Measurements from ENCODE around the gene TPSAB1.
"Not testable (repeated sequence)": the region's sequence is repeated elsewhere in the genome, so short reads cannot be mapped to it uniquely, and the experiment has no call there.

The TPSAB1 gene
- total RNA-seq = 0 to 0.22 (median 0) reads per million in 17 experiments

DNA sequence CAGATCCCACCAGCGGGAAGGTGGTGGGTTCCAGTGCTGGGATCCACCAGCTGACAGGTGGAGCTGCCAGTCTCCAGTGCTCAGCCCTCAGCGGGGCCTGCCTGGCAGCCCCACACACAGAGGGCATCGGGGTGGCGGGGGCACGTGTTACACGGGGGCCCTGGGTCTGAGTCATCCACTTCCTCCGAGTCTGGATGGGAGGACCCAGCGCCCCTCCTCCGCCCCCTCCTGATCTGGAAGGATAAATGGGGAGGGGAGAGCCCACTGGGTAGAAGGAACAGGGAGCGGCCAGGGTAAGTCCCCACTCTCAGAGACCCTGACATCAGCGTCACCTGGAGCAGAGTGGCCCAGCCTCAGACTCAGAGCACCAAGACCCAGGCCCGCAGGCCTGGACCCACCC lies at the start of gene TPSAB1:
Gene TPSAB1, plus strand, starts transcription at position 270 of the 400 bp plus-strand sequence. CDS start 234 bp downstream, outside the sequence.
- DNase-seq = not testable (repeated sequence)

DNA sequence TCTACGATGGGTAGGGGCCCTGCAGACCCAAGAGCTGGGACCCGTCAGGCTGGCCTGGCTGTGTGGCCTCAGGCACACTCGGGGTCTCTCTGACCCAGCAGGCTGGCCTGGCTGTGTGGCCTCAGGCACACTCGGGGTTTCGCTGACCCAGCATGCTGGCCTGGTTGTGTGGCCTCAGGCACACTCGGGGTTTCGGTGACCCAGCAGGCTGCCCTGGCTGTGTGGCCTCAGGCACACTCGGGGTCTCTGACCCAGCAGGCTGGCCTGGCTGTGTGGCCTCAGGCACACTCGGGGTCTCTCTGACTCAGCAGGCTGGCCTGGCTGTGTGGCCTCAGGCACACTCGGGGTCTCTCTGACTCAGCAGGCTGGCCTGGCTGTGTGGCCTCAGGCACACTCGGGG lies 49.7 kb upstream of the TPSAB1 start:
- DNase-seq = not testable (repeated sequence)

DNA sequence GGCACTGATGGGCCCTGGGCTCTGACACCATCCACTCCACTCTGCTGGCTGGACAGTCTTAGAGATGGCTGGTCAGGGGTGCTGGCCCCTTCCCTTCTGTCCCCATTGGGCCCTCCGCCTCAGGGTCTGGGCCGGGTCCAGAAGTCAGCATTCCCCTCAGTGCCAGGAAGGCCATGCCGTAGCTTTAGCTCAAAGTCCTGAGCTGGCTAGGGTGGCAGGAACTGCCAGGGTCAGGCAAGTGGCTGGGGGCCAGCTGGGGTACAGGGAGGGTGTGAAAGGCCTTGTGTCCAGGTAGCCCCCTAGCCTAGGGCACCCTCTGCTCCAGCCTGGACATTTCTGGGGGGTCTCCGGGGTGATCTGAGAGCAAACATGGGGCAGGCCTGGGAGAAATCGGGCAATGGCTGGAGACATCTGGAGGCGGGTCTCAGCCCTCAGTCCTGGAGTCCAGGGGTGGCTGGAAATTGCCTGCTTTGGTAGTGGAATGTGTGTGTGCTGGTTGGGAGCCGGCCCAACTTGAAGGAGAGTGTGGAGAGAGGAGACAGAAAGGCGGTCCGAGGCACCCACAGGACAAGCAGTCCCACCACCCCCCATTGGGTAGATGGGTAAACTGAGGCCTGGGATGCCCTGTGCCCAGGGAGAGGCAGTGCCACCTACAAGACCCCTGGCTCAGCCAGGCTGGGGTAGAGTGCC lies 48.0 kb upstream of the TPSAB1 start:
- no peak for DNase-seq

DNA sequence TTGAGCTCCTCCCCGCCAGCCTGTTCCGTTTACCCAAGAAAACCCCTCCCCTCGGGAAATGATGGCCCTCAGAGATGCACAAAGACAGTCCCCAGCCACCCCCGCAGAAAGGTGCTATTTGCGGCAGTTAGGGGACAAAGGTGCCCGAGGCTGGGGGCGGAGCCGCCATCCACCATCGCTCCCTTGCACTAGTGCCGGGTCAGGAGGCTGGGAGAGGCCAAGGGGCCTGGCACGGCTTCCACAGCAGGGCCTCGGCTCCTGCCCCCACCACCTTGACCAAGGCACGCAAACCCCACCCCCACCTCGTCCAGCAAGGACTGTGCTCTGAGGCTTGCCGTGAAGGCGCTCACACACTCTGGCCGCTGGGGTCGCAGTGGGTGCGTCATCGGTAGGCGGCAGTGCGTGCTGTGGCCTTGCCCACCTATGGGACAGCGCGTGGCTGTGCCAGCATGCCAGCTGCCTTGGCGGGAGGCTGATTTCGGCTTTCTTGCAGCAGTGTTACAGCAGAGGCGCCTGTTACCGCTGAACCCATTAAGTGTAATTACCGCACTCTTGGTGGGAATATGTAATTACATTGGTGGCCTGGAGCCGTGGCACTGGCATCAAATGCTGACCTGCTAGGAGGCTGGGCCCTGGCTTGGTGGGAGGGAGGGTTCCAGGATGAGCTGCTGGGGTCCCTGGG lies 47.2 kb upstream of the TPSAB1 start:
- DNase-seq = no peak

DNA sequence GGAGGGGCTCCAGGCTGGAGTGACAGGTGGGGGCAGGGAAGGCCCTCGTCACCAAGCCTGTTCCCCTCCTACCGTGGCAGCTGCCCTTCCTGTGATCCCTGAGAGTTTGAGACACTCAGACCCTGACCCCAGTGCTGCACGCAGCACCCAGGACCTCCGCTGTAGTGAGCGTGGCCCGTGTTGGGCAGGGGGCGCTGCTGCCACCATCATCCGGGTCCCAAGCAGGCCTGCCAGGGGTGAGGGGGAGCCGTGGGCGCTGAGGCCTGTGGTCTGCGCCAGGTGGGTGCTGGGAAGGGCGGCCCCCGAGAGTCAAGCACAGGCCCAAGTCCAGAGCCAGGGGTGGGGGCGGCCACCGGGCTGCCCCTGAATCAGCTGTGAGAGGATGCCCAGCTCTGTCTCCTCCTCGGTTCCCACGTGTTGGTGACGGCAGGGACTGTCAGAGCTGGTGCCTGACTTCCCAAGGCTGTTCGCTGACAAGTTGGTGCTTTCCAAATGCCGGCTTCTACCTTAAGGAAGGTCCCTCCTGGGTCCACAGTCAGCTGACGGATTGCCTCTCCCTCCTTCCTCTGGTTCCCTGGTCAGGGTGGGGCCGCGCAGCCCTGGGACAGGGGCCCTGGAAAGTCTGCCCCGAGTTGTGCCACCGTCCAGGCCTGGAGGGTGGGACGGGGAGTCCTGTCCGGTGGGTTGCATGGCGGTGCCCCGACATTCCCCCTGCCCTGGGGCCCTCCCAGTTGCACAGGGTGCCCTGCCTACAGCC lies 46.5 kb upstream of the TPSAB1 start:
- no peak for DNase-seq

DNA sequence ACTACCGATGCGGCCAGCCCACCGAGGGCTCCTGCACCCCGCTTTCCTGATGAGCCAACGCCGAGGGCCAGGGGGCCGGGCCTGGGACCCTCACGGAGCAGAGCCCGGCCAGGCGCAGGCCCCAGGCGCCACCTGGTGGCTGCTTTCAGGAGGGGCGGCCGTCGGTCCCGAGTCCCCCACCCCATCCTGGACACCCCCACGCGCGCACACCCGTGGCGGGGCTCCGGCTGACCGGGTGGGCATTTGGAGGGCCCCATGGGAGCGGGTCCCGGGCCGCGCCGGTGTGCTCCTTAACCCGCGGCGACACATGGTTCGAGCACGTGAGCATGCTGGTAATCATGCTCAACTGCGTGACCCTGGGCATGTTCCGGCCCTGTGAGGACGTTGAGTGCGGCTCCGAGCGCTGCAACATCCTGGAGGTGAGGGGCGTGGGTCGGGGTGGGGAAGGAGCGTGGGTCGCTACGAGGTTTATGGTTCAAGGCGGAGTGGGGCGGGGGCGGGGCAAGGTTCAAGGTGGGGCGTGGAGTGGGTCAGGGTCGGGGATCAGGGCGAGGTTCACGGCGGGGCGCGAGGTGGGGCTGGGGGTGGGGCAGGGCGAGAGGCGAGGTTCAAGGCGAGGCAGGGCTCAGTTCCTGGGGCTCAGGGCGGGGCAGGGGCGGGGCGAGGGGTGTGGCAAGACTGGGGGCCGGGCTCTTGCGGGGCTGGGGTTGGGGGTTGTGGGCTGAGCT lies 45.7 kb upstream of the TPSAB1 start:
- peak in 2 of 4 experiments; percentile 7 to 33 for DNase-seq

DNA sequence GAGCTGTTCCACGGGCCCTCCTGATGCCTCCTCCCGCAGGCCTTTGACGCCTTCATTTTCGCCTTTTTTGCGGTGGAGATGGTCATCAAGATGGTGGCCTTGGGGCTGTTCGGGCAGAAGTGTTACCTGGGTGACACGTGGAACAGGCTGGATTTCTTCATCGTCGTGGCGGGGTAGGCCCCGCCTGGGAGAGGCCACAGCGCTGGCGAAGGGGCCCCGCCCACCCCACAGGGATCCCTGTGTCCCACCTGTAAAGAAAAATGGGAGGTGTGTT lies 45.2 kb upstream of the TPSAB1 start:
- DNase-seq = no peak

DNA sequence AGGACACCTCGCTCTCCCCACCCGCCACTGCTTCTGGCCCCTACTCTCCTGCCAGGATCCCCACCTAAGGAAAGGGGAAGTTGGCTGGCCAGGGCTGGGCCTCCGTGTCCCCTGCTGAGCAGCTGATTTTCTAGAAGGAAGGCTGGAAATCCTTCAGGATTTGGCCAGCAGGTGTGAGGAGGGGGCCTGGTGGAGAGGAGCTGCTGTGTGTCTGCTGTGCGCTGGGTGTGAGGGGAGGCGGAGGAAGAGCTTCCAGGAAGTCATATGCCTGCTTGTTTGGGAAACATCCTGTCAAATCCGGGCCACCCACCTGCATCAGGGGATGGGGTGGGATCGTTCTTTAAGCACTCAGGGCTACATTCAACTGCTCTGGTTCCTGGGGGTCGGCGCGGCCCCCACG lies 44.0 kb upstream of the TPSAB1 start:
- no peak for DNase-seq

DNA sequence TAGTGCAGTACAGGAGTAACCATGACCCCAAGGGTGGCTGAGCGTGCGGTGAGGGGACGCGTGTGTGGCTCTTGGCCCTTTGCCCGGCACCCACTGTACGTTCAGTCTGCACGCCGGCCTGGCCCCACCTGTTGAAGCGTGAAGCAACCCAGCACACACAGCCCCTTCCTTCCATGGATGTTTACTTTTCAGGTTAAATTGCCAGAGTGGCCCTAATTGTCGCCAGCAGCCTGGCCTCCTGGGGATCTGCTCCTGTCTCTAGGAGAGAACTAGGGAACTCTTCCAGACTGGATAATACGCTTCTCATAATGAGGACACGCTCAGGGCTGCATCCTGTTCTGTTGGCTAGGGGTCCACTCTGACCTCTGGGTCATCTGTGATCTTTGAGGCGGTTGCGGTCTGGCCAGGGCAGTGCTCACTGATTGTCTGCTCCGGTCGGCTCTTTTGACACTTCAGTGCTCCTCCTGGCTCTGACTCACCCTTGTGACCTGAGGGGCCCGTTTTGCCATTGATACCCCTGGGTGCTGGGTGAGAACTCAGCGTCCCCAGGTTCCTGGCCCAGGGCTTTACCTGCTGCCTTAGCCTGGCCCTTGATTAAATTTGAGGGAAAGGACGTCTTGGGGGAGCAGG lies 43.2 kb upstream of the TPSAB1 start:
- DNase-seq = no peak

DNA sequence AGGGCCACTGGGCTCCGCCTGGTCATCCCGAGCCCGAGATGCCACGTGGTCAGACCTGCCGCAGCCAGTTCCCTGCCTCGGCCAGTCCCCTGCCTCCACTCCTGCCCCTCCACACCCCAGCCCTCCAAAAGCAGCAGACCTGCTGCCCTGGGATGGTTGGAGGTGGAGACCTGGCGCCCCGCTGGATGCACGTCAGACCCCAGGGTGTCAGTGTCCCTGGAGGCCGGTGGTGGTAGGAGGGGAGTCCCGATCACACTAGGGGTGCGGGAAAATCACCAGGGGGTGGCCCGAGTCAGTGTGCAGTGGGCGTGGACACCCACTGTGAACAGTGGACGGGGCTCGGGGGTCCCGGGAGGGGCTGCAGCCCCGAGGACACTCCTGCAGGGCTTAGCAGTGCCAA lies 42.3 kb upstream of the TPSAB1 start:
- no peak for DNase-seq

DNA sequence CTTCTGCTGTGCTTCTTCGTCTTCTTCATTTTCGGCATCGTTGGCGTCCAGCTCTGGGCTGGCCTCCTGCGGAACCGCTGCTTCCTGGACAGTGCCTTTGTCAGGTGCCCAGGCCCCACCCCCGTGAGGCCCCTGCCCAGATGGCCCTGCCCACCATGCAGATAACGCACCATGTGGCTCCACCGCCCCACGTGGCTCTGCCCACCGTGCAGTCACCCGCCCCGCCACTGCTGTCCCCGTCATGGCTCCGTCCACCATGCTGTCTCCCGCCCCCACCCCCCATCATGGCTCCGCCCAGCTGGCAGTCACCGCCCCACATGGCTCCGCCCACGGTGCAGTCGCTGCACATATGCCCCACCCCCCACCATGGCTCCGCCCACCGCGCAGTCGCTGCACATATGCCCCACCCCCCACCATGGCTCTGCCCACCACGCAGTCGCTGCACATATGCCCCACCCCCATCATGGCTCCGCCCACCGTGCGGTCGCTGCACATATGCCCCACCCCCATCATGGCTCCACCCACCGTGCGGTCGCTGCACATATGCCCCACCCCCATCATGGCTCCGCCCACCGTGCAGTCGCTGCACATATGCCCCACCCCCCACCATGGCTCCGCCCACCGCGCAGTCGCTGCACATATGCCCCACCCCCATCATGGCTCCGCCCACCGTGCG lies 41.7 kb upstream of the TPSAB1 start:
- DNase-seq = not testable (repeated sequence)

DNA sequence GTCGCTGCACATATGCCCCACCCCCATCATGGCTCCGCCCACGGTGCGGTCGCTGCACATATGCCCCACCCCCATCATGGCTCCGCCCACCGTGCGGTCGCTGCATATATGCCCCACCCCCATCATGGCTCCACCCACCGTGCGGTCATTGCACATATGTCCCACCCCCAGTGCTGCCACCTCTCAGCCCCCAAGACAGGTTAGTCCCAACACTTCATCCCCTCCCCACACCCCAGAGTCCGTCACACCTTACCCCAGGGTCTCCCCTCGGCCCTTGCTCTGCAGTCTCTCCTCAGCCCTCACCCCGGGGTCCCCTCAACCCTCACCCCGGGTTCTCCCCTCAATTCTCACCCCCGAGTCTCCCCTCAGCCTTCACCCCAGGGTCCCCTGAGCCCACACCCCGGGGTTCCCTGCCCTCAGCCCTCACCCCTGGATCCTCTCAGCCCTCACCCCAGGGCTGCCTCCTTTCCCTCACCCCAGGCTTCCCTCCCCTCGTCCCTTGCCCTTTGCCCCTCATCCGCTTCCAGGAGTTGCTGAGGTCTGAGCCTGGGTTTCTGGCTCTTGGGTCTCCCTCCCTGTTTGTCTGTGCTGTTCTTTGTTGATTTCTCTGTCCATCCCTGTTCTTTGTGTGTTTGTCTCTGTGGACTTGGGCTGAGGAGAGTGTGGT lies 41.0 kb upstream of the TPSAB1 start:
- DNase-seq = no peak

DNA sequence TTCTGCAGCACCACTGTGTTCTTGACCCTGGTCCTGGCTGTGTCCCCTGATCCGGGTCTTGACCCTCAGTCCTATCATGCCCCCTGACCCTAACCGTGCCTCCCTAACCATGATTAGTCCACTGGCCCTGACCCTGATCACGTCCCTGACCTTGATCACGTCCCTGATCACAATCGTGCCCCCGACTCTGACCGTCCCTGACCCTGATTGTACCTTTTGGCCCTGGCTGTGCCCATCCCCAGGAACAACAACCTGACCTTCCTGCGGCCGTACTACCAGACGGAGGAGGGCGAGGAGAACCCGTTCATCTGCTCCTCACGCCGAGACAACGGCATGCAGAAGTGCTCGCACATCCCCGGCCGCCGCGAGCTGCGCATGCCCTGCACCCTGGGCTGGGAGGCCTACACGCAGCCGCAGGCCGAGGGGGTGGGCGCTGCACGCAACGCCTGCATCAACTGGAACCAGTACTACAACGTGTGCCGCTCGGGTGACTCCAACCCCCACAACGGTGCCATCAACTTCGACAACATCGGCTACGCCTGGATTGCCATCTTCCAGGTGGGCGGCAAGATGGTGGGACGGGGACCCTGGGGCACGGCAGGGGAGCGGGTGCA lies 40.4 kb upstream of the TPSAB1 start:
- no peak for DNase-seq

DNA sequence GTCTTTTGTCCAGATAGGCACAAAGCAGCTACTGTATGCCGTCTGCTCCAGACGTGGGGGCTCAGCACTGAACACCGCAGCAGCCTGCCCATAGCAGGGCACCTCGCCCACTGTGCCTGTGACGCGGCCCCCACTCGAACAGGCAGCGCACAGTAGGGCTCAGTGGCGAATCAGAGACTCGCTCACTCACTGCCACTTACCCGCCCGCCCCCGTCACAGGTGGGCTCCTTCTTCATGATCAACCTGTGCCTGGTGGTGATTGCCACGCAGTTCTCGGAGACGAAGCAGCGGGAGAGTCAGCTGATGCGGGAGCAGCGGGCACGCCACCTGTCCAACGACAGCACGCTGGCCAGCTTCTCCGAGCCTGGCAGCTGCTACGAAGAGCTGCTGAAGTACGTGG lies 39.1 kb upstream of the TPSAB1 start:
- no peak for DNase-seq

DNA sequence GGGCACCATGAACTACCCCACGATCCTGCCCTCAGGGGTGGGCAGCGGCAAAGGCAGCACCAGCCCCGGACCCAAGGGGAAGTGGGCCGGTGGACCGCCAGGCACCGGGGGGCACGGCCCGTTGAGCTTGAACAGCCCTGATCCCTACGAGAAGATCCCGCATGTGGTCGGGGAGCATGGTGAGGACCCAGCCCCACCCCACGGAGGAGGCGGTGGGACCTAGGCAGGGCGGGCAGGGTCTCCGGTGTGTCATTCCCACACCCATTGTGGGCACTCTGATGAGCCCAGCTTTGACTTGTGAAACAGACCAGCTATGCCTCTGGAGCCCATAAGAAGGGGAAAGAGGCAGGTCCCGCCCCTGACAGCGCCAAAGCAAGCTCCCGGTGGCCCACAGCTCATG lies 38.2 kb upstream of the TPSAB1 start:
- DNase-seq = no peak

DNA sequence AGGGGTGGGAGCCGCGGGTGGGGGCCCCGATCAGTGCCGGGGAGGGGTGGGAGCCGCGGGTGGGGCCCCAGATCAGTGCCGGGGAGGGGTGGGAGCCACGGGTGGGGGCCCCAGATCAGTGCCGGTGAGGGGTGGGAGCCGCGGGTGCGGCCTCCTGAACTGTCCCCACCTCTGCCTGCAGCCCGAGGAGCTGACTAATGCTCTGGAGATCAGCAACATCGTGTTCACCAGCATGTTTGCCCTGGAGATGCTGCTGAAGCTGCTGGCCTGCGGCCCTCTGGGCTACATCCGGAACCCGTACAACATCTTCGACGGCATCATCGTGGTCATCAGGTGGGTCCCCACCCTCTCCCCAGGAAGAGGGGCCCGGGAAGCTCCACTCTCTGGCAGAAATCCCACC lies 35.6 kb upstream of the TPSAB1 start:
- DNase-seq = no peak

DNA sequence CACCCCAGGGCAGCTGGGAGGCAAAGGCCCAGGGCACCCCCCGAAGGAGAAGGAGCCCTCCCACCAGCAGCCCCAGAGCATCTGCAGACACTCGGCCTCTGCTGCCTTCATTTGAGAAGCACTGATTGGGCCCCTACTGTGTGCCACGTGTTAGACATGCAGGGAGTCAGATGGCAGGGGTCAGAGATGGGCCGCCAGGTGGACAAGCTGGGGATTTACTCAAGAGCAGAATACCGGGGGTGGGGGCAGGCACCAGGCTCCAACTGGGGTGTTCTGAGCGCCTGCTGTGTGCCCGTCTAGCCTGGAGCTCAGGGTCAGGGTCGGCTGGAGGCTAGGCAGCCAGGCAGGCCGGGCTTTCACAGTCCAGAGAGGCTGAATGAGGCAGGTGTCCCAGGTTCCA lies 34.2 kb upstream of the TPSAB1 start:
- DNase-seq = no peak

DNA sequence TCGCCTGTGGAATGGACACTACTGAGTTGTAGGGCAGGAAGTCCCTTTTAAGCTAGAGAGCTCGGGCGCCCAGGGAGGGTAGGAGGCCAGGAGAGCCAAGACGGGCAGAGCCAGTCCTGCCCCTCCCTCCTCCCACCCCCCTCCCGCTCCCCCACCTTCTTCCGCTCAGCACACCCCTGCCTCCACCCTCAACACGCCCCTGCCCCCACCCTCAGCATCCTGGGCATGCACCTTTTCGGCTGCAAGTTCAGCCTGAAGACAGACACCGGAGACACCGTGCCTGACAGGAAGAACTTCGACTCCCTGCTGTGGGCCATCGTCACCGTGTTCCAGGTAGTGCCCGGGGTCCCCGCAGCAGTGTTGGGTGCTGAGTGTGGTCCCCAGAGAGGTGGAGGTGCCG lies 33.7 kb upstream of the TPSAB1 start:
- DNase-seq = no peak

DNA sequence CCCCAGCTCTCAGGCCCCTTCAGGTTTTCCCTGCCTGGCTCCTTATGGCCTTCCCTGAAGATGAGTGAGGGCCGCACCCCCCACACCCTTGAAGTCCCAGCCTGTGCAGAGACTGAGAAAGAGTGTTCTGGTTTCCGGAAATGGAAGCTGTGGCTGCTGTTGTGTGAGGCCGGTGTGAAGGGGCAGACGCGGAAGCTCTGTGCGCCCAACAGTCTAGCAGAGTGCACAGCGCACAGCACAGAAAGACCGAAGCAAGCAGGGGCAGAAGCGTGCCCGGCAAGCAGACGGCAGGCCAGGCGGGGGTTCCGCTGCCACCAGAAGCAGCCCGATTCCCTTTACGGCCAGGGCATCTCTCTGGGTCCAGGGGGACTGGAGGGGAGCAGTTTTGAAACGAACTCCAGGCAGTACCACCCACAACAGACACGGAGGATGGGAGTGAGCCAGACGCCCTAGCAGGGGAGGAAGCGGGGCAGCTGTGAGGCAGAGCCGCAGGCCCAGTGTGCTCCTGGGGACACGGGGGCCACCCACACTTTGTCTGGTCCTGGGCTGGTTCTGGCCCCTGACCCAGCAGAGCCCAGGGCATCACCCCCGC lies 32.2 kb upstream of the TPSAB1 start:
- DNase-seq = no peak

DNA sequence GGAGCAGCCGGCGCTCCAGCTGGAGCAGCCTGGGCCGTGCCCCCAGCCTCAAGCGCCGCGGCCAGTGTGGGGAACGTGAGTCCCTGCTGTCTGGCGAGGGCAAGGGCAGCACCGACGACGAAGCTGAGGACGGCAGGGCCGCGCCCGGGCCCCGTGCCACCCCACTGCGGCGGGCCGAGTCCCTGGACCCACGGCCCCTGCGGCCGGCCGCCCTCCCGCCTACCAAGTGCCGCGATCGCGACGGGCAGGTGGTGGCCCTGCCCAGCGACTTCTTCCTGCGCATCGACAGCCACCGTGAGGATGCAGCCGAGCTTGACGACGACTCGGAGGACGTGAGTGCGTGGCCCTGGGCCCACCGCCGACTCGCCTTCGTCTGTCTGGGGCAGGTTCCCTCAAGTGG lies 31.4 kb upstream of the TPSAB1 start:
- DNase-seq = no peak

DNA sequence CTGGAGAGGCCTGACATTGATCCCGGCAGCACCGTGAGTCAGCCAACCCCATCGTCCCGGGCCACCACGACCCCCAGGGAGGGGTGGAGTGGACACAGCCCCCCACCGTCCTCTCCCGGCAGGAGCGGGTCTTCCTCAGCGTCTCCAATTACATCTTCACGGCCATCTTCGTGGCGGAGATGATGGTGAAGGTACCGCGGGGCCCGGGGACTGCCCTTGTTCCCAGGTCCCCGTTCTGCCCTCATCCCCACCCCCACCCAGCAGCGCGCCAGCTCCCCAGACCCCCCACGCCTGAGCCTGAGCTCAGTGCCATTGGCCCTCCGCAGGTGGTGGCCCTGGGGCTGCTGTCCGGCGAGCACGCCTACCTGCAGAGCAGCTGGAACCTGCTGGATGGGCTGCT lies 30.0 kb upstream of the TPSAB1 start:
- DNase-seq = no peak
